HS-5 (cell line): ENCODE measurements around the gene SCARB2.

Source experiments
- DNase-seq: peaks from one replicate; pipeline ENCODE4 v3.0.0-alpha.2; 2012; ENCODE audit warnings: low read depth

The SCARB2 gene

DNA sequence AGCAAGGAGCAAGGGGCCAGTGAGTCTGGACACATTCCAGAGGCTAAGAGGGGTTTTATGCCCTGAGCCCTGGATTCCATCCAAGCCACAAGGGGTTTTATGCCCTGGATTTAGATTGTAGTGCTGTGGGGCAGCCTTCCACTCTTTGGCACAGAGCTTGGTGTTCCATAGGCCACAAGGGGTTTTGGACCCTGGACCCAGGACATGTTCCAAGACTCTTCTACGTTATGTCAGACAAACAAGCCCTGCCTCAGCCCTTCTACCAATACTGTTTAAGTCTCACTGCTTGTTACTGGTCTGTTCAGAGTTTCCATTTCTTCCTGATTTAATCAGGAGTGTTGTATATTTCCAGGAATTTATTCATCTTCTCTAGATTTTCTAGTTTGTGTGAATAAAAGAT lies 12.8 kb upstream of the SCARB2 start:
- no peak for DNase-seq

DNA sequence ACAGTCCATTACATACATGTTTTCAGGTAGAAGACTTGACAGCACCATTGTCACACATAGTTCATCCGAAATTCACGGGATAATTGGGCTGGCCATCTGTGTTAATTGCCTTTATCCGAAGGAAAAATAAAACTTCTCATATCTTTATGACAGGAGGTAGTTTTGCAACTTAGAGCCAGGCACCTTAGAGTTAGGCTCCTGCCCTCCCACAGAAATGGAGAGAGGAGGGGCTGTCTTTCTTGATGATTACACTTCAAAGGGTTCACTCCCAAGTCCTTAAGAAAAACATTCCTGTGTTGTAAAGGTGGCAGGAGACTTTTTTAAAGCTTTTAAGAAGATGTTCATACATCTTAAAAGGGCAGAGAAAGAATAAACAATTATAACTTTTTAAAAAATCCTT lies 10.5 kb upstream of the SCARB2 start:
- no peak for DNase-seq

DNA sequence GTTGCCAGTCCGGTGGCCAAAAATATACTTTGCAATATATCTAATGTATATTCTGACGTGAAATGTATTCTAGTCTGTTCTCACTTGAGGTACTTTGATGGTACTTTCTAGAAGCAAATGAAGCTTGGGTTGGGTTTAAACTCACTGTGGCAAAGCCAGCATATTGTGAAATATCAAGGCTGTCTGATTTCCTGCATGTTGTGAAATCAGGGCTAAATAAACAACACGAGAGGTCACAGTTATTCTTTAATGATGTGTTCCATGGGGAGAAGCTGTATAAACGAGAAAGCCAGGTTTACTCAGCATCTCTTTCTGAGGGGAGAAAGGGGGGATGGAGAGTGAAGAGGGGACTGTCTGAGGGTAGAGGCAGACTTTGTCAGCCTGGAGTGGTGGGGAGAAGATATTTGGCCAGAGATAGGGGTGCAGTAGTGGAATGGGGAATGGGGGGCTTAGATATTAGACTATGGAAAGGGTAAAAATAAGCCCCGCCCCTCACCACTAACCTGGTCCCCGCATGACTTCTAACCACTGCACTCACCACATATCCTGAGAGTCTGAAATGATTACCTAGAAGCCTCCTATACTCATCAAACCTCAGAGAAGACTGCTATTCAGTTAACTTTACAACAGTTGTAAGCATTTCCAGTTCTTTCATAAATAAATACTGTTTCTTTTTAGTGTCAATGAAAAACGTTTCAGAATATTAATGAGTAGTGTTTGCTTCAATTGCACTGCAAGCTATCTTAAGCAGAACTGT lies 5.9 kb upstream of the SCARB2 start:
- DNase-seq = no peak

DNA sequence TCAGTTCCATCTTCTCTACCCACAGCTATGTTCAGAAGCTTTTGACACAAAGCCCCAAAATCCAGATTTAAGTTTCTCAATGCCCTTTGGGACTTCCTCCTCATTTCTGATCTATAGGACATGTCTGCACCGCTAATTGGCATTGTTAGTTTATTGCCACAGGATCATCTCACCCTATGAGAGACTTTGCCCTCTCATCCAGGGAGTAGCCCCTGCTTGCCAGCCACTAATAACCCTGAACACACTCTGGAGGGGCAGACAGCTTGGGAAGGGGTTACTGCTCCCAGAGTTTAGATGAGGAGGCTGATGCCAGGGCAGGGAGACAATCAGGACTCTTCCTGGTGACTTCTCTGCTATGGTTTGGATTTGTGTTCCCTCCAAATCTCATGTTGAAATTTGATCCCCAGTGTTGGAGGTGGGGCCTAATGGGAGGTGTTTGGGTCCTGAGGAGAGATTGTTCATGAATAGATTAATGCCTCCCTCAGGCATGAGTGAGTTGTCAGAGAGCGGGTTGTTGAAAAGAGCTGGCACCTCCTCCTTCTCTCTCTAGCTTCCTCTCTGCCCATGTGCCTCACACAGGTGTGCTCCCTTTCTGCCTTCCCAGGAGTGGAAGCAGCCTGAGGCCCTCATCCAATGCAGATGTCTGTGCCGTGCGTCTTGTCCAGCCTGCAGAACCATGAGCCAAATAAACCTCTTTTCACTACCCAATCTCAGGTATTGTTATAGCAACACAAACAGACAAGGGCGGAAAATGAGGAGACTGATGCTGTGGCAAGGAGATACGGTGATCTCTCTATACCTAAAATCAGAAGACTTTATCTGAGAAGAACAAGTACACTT lies 3.6 kb upstream of the SCARB2 start:
- no peak for DNase-seq

DNA sequence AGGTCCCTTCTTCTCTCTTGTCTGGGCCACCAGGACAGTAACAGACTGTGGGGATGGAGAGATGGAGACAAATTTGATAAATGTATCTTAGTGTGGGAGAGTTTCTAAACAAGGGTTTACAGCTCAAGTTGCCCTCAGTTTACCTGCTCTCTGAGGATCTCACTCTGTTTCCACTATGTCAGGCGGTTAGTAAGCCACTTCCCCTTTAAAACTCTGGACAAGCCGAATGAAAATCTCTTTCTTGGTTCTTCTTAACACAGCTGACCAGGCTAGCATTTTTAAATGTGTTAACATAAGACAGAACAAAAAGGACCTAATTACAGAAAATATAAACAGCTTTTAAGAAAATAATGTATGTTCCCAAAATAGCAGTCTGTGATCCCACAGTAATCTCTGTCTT lies 2.9 kb upstream of the SCARB2 start:
- DNase-seq = no peak

DNA sequence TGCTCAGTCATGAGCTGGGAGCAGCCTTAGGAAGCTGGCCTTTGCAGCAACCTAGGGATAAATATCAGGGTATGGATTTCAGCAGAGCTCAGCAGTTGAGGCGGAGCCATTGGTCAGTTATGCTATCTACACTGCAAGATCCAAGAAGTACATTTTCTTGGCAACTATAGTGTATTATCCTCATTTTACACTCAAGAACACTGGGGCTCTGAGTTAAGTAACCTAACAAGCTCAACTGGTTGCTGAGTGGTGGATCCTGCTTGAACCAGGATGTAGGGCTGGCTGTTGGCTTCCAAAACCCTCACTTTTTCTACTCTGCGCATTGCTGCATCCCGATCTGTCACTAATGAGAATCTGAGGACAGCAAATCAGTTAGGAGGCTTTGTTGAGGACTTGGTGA lies 1.5 kb upstream of the SCARB2 start:
- no peak for DNase-seq

DNA sequence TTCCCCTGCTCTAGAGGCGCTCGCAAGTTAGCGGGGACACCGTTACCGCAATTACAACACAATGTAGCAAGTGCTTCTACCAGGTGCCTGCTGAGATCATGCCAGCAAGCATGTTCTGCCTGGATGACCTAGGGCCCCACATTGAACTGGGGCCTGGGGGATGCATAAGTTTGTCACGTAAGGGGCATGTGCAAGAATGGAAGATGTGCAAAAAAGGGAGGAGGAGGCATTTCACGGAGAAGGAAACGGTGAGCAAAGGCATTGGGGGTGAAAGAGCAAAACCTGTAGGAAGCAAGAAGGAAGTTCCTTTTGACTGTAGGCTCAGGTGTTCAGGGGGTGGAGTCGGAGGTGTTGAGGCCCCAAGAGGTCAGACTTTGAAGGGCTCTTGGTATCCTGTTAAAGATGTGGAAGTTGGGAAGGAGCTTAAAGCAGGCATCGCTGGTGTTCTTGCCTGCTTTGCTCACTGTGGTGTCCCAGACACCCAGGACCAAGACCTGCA lies 602 bp upstream of the SCARB2 start:
- no peak for DNase-seq

DNA sequence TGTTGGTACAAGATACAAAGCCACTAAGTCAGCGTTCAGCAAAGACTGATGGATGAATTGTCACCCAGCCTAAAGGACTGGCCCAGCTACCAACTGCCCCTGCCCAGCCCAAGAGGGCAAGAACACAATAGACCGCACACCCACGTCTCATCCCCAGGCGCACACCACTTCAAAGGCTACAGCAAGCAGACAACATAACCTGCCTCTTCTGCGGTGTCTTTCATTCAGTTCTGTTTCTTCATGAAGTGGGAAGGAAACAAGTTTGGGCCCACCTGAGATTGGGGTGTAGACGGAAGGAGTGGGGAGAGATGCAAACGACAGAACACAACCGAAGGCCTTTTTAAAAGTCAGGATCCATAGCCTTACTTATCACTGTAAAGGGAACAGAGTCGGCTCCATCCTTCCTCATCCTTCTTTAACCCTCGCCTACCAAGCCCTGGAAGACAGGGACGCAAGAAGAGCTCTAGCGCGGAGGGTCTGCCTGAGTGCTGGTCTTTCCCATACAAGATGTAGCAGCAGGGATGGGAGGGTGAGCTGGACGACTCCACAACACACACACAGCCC lies 691 bp downstream of the SCARB2 start:
- no peak for DNase-seq

DNA sequence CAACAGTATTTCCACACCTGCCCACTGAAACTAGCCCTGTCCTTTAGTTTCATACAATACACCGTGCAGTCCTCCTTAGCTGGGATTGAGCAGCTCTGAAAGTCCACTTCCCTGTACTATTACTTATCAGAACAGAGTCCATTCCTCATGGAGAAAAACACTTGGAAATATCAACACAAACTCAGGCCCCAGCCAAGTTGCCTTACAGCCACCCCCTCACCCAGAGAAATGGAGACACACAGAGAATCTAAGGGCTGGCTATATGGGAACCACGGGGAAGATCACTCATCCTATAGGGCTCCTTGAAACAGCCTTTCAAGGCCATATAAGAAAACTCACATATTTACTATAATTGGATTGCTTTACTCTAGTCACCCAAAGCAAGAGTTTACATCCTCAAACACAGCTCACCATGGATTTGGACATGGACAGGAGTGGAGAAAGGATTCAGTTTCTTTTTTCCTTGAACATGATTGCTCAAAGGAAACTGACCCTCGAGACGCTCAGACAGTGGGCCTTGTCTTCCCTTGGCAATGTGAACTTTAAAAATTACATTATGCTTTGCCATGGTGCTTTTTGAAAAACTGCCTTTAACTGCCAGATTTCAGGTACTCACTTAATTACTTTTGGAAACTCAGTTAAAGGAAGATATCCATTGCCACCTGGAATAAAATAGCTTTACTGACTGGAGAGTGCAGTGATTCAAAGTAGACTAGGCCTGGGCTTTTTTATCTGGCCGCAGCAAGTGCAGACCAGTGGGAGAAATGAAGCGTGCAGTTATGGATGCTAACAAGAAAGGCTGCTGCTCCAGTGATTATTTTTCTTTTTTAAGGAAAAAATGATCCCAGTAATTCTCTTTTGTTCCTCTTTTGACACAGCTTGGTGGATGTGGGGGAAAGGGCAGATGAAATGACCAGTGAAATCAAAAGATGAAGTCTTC lies 1.6 kb downstream of the SCARB2 start:
- no peak for DNase-seq

DNA sequence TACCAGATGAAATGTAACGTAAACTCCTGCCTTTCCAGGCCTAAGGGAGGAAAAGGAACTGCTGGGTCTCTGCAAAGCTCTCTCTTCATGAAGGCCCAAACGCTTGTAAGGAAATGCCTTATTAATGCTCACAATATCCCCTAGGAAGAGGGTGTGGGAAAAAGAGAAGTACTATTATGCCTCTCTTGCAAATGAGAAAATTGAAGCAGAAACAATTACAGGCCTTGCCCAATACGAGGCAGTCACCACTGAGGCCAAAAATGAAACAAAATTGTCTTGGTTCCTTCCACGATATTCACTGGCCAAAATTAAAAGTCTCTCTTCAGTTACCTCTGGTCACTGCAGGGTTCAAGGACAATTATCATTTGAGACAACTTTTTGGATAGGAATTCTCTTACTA lies 3.2 kb downstream of the SCARB2 start:
- DNase-seq = no peak

DNA sequence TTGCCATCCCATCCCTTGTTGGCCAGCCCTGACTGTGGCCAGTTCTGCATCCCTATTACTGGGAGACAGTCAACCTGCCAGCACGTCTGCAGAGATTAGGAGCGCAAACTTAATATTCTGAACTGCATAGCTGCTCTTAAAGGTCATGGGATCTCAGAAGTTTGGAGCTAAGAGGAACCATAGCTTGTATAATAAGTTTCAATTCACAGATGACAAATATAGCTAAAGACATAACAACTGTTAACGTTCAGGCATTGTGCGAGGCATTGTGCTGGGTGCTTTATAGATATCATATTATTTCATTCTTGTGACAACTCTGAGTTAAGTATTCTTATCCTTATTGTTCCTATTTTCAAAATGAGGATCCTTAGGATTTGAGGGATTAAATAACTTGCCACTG lies 3.7 kb downstream of the SCARB2 start:
- DNase-seq = no peak

DNA sequence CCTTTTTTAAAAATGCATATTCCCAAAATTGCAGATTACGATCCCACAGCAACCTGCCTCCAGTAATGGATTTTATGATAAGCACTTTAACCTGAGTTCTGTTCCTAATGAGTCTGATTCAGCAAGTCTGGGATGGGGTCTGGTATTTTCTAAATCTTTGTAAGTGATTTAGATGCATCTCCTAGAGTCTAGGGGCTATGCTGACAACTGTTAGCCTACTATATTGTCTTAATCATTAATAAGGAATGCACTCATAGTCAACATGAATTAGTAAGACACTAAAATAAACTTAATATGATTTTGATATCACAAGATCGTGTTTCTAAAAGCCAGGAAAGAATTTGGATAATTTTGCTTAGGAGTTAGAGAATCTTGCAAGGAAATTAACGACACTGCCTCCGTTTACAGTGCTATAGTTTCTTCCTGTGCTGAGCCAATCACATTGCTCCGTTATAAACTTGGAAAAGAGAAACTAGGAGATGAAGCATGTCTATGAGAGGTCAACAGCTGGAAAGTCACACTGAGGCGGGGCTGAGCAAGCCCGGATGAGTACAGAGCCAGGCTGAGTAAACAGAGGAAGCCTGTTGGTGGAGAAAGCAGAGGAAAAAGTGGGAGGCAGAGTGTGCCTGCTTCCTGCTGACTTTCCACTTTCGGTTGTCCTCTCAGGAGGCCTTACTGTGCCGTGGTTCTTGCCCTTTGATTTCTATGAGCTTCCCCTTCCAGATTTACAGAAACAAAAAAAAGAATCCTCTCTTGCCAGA lies 5.4 kb downstream of the SCARB2 start:
- peak; percentile 74 for DNase-seq

DNA sequence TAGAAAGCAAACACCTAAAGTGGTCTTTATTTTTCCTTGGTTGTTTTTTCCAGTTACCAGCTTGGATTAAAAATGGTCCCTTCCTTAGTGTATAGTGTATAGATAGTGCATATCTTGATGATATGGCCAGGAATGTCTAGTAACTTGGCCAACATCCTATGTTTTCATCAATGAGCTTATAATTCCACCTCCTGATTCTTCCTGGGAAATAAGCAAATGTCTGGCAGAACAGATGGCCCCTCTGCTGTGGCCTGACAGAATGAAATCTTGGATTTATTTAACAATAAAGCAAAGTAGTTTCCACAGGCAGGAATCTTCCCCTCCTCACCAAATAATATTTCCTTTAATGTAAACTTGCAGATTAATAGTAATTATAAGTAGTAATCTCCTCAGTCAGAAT lies 6.1 kb downstream of the SCARB2 start:
- DNase-seq = no peak

DNA sequence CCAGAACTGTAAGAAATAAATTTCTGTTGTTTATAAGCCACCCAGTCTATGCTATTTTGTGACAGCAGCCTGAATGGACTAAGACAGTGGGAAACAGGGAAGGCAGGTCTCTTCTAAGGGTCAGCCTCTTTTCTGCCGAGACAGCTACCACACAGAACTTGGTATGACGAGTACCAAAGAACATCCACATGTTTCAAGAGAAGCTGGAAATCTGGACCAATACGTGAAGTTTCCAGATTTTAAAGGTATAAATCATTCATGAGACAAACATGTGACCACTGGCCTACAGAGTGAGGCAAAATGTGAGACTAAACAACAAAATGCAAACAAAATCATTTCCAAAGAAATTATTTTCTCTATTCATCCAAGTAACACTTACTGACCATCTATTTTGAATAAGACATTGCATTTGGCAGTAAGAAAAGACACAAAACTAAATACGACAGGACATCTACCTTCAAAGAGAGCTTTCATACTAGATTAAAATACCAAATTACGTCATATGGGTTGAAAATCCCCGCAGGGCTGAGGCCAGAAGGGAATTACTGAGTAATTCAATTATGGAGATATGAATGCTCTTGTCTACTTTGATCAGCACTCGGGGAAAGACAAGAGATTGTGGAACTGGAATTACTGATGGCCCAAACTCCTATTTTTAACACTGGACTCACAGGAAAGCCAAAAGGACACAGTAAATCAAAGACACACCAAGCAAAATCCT lies 7.2 kb downstream of the SCARB2 start:
- DNase-seq = no peak

DNA sequence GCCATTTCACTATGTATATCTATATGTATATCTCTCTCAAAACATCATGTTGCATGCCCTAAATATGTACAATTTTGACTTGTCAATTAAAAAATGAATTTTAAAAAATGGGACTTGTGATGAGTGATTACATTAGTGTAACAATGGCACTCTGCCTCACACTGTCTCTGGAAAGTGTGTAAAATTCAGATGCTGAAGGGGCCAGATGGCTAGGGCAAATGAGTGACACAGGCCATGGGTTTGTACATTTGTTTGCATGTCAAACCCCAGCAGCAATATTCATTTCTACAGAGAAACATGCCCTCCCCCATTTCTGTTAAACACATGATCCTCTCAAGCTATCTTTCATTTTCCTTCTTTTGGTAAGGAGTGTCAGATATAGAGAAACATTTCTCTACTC lies 8.1 kb downstream of the SCARB2 start:
- DNase-seq = no peak

DNA sequence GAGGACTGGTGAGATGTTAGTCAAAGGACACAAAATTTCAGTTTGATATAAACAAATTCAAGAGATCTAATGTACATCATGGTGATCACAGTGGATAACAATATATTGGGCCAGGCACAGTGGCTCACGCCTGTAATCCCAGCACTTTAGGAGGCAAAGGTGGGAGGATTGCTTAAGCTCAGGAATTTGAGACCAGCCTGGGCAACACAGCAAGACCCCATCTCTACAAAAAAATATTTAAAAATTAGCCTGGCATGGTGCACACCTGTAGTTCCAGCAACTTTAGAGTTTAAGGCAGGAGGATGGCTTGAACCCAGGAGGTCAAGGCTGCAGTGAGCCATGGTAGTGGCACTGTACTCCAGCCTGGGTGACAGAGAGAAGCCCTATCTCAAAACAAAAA lies 8.7 kb downstream of the SCARB2 start:
- no peak for DNase-seq

DNA sequence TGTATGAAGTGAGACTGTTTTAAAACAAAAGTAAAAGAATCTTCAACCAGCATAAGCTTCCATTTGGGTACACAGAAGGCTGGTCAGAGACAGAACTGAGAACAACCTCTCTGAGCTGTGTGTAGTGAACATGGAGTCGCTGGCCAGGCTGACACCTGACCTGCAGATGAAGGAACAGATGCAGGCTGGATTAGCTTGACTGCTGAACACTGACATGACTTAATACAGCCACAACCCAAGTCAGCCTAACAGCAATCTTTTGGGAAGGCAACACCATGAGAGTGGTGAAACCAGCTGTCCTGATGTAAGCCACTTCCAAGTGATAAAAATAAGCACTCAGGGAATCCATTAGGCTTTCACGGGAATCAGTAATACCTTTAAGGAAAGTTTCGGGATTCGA lies 10.1 kb downstream of the SCARB2 start:
- no peak for DNase-seq

DNA sequence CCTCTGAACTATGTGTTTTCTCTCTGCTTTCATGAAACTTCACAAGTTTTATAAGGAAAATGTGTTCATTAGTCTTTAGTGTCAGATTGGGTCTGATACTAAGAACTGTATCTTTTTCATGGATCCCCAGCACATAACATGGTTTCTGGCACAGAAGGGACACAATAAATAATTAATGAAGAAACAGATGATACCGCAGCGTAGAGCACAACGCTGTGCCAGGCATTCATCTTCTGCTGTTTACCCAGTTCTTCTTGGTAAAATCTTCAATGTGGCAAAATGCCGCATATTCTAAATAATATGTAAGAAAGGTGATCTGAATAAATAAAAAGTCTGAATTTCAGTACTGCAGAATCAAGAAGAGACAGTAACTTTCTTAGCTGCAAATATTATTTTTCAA lies 12.3 kb downstream of the SCARB2 start:
- DNase-seq = no peak

DNA sequence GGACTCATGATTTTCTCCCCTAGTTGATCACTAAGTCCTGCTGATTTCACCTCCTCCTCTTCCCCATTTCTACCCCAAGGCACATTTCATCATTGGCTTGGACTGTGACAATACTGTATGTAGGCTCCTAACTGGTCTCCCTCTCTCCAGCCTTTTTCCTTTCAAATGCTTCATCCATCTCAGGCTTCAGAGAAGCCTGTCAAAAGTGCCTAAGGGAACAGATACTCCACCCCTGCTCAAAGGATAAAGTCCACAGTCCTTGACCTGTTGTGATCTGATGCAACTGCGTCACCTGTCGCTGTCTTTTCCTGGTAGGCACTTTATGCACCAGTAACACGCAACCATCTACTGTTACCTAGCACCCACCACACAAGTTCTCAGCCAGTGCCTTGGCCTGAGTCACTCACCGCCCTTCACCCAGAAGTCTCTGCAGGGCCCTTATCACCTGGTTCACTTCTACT lies 12.8 kb downstream of the SCARB2 start:
- DNase-seq = no peak

DNA sequence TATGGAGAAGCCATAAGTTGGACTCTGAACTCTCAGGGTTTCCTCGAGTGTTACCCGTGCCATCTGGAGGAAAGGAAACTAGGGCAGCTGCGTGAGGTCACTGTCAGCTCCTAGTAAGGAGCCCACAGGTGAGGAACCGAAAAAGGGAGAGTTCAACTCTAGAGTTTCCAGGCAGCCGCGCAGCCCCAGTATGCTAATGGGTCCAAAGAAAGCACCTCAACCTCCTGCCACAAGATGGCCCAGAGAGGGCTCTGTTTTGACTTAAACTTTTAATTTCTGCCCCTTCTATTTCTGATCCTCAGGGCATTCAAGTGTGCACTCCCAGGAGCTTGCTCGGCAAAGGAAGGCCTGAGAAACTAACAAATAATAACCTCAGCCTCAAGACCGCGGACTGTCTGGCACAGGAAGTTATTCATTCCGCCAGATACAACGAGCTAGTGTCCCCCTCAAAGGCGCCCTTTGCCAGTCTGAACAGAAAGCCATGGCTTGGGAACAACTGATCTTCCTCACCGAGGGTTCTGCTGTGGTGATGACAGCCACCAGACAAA lies 13.9 kb downstream of the SCARB2 start:
- DNase-seq = no peak
